OCI-LY1 (cell line): ENCODE measurements around the gene MRPL14.

Source experiments
- CTCF ChIP-seq: fragments of 200-600 bp; sonication (generic), shearing (Covaris generic); IDR thresholded peaks from 2 replicates; pipeline ENCODE4 v1.5.1; 2017; ENCODE audit warnings: mild to moderate bottlenecking, antibody characterized with exemption, low read length, moderate library complexity, mixed read lengths
- EZH2 ChIP-seq: fragments of 200-600 bp; sonication (generic), shearing (Covaris generic); IDR thresholded peaks from 2 replicates; pipeline ENCODE4 v1.8.0; 2017; ENCODE audit warnings: borderline replicate concordance, mixed run types, mild to moderate bottlenecking, antibody characterized with exemption, low read length, moderate library complexity, mixed read lengths

GRCh38 chr6:44166116-44166515, 38.9 kb upstream of the MRPL14 start:
- no peak for TF ChIP-seq CTCF
- no peak for TF ChIP-seq EZH2
